Non-pigmented ciliary epithelial cell (primary cell): ENCODE results near the gene ST8SIA1.
"Not testable (repeated sequence)": the region's sequence is repeated elsewhere in the genome, so short reads cannot be mapped to it uniquely, and the experiment has no call there.

Source experiments
- DNase-seq: peaks from one replicate; pipeline ENCODE4 v3.0.0-alpha.2; 2010; ENCODE audit warnings: low read depth

Gene ST8SIA1, protein sequence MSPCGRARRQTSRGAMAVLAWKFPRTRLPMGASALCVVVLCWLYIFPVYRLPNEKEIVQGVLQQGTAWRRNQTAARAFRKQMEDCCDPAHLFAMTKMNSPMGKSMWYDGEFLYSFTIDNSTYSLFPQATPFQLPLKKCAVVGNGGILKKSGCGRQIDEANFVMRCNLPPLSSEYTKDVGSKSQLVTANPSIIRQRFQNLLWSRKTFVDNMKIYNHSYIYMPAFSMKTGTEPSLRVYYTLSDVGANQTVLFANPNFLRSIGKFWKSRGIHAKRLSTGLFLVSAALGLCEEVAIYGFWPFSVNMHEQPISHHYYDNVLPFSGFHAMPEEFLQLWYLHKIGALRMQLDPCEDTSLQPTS

DNA sequence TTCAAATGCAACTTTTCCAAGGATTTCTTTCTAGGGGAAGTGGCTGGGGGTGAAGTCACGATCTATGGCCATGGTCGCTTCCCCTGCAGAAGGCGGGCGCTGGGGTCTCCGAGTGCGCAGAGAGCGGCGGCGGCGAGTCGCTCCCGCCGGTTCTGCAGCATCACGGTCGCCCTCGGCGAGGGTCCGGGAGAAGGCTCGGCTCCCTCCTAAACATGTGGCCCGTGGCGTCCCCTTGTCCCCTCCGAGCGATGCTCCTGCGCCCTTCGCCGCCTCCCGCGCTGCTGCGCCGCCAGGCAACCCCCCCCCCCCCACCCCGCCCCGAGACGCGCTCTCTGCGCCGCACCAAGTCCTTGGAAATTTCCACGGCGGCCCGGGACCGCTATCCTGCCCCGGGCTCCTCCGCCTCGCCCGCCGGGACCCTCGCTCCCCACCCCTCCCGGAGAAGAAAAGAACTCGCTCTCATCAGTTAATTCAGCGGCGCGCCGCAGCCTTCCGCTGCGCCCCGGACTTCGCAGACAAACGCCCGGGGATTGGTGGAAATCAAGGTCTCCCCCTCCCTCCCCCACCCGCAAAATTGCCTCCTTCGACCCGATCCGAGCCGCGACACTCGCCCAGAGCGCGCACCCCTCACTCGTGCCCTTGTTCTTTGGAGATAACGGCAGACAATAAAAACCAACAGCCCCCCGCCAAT is at the start of gene ST8SIA1:
ST8SIA1 (minus strand) TSS at position 298 of the 691 bp plus-strand sequence. CDS start 475 bp downstream, outside the sequence.
- no peak for DNase-seq

DNA sequence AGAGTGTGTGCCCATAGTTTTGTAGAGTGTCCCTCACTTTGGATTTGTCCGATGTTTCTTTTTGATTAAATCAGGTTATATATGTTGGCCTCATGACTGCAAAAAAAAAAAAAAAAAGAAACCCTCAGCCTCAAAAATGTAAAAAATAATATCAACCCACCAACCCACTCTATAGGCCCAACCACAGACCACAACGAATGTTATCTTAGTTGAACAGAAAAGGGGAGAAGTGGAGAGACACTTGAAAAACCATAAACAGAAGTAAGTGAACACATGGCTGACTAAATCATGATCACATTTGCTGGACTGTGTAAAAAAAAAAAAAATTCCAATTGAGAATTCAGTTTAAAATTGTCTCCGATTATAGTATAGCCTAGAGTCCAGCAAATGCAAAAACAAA is 45.5 kb upstream of the ST8SIA1 start:
- no peak for DNase-seq

DNA sequence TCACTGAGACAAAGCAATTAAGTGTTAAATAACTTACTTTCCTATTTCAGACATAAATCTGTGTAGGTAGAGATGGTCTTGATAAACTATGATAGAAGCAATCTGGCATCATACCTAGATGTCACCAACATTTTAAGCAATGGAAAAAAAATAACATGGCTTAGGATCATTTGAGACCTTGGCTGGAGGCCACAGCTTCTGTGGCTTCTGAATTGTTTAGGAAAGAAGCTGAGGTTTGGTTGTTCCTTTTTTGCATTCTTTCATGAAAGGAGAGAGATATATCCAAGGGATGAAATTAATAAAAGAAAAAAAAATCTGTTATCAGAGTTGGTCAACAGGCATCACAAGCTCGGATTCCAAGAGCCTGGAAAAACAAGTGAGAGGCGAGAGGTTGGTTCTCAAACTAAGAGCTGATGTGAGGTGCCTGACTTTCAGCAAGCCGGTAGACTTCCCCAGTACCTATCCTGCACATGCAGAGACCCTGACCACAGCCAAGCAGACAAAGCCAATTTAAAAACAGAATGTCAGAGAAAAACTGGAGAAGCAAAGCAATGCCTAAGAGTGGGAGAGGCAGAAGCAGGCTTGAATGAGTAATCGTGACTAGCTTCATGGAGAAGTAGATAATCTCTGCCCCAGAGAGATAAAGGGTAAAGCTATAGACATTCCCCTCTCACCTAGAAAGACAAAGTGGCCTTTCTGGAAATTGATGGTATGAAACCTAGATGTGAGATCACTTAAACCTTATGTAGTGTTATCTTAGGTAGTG is 43.4 kb upstream of the ST8SIA1 start:
- DNase-seq, result no peak

DNA sequence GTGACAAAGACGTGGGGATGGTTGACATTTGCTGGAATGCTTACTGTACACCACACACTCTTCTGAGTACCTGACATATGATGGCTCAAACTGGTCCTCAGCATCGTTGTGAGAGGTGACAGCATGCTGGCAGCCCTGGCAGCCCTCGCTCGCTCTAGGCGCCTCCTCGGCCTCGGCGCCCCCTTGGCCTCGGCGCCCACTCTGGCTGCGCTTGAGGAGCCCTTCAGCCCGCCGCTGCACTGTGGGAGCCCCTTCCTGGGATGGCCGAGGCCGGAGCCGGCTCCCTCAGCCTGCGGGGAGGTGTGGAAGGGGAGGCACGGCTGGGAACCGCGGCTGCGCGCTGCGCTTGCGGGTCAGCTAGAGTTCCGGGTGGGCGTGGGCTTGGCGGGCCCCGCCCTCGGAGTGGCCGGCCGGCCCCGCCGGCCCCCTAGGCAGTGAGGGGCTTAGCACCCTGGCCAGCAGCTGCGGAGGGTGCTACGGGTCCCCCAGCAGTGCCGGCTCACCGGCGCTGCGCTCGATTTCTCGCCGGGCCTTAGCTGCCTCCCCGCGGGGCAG is 42.2 kb upstream of the ST8SIA1 start:
- DNase-seq, result not testable (repeated sequence)

DNA sequence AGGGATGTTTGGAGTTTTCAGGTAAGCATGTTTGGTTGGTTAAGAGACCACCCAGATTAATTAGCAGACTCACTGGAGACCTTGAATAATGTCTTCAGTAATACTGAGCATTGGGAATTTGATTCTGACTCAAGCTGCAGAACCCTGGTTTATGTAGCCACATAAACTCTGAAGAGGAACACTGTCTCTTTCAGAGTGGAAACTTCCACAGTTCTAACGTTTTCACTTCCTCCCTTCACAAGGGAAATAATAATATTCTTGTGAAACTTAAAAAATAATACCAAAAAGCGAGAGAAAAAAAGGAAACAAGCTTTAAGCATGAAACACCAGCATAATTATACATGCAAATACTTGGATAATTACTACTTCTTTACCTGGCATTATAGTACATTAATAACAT is 40.0 kb upstream of the ST8SIA1 start:
- DNase-seq, result no peak

DNA sequence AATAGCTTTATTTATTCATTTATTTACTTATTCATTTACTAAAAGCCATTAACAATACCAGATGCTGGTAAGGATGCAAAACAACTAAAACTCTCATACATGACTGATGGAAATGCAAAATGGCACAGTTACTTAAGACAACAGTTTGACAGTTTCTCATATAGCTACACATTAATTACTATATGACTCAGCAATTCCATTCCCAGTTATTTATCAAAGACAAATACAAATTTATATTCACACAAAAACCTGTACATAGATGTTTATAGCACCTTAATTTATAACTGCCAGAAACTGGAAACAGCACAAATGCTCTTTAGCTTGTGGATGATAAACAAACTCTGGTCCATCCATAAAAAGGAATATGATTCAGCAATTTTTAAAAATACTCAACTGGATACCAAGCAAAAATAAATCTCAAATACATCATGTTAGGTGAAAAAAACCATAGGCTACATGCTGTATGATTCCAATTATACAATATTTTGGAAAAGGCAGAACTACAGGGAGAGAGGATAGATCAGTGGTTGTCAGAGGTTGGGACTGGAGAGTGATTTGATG is 37.9 kb upstream of the ST8SIA1 start:
- no peak for DNase-seq

DNA sequence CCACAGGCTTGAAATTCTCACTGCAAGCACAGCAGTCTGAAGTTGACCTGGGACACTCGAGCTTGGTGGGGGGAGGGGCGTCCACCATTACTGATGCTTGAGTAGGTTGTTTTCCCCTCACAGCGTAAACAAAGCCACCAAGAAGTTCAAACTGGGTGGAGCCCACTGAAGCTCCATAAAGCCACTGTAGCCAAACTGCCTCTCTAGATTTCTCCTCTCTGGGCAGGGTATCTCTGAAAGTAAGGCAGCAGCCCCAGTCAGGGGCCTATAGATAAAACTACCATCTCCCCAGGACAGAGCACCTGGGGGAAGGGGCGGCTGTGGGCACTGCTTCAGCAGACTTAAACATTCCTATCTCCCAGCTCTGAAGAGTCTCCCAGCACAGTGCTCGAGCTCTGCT is 31.7 kb upstream of the ST8SIA1 start:
- DNase-seq, result no peak

DNA sequence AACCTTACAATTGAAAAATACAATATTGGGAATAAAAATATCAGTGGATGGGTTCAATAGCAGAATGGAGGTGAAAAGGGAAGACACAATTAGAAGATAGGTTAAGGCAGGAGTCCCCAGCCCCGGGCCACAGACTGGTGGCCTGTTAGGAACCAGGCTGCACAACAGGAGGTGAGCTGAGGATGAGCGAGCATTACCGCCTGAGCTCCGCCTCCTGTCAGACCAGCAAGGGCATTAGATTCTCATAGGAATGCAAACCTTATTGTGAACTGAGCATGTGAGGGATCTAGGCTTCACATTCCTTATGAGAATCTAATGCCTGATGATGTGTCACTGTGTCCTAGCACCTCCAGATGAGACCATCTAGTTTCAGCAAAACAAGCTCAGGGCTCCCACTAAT is 27.3 kb upstream of the ST8SIA1 start:
- no peak for DNase-seq

DNA sequence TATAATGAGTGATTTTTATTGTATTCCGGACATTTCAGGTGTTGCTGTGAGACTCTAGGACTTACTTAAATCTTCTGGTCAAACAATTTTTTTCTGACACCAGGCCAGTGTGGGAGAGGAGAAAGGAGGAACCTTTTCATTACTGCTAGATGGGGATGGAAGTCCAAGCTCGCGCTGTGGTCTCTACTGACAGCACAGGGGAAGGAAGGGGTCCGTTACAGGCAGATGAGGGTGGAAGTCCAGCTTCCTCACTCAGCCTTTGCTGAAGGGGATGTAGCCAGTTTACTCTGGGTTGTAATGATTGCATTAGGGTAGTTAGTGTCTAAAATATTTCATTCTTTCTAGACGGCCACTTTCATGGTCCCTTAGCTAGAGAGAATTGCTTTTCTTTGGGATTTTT is 26.3 kb upstream of the ST8SIA1 start:
- no peak for DNase-seq

DNA sequence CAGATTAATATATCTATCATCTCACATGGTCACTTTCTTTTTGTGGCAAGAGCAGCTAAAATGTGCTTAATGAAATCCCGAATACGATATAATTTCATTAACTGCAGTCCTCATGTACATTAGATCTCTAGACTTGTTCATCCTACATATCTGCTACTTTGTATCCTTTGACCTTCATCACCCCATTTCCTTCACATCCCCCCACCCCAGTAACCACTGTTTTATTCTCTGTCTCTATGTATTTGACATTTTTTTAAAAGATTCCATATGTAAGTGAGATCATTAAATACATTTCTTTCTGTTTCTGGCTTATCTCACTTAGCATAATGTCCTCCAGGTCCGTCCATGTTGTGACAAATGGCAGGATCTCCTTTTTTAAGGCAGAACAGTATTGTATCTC is 23.0 kb upstream of the ST8SIA1 start:
- DNase-seq, result no peak

DNA sequence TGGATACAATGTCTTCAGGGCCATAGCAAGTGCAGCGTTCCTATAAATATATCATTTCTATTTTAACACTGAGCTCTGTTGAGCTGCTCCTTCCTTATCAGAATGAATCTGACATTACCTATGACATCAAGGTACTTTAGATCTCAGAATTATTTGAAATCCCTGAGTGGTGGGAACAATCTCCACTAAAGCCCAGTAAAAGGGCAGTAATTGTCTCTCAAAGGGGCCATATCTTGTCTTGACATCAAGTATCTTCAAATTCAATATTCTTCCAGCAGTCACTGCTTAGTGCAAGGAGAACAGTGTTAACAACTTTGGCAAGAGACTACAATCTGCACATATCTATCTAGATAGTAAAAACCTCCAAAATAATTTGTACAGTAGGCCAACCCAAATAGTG is 21.7 kb upstream of the ST8SIA1 start:
- no peak for DNase-seq

DNA sequence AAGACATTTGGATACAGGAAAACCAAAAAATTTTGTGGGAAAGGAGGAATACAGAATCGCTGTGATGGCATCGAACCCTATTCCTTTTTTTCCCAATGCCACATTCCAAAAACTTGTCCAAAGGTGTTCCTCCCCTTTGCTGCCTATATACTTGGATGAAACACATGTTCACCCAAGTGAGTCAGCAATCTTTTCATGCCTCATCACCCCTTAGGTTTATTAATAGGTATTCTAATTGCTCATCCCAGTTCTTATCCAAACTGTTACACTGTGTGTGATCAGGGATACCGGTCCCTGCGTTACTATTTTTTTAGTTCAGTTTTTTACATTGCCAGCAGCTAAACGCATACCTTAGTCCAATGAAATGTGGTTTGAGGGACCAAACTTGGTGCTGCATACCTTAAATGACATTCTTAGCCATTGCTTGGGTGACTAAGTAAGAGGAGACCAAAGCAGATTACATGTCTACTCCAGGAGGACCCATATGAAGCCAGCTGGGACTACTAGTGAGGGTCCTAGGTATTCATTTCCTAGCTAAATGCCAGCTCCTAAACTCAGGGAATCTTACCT is 20.6 kb upstream of the ST8SIA1 start:
- DNase-seq, result no peak

DNA sequence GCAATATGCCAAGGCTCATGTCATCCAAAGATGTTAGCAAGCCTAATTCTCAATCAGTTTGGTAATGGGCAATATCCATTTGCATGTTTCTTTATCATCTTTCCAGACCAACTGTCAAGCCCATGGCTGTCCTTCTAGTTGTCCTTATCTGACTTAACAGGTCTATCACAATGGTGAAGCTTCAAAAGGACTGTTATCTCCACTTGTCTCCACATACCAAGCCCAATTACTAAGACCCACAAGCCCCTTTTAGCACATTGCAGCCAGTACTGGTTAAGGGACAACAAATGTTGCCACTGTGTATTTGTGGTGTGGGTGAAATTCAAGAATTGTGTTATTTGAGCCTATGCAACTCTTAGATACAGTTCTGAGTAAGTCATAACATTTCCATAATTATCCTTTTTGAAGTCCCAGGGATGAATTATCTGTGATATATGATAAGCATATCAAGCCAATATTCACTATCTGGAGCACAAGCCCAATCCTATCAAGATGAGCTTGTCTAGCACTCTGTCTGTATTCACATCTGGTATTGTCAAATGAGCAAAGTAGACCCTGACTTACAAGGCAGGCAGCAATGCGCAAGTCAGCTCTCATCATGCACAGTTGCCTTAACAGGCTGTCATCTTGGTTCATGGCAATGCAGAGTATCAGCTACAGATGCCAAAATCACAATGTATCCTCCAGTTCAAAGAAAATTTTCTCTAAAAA is 19.3 kb upstream of the ST8SIA1 start:
- DNase-seq, result no peak

DNA sequence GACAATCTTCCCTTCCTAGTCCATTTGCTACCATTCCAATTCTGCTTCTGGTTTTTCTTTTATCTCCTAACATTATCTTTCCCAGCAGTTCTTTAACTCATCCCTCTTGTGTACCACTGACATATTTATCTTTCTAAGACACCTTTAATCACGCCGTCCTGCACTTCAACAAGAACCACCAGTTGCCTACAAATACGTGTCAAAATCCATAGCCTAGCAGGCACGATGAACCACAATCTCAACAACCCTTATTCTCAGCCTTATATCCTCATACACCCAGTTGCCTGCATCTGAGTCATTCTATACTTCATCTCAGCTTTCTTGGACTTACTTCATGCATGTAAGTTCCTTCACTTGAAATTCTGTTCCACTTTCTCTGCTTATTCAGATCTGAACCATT is 16.4 kb upstream of the ST8SIA1 start:
- no peak for DNase-seq

DNA sequence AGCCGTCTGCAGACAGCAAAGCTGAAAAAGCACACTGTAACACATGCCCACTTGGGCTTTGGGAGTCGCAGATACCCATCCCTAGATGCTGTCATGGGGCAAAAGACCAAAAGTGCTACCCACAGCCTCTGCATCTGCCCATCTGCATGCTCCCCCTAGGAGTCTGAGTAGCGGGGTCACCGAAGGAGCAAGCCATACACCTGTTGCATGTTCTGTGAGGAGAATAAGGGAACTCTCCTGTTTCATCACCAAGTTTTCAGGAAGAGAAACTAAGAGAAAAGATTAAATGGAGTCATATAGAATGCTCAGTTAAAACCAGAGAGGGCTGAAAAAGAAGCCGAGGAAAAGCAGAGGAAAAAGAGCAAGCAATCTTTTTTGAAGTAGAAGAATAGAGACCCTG is 13.7 kb upstream of the ST8SIA1 start:
- DNase-seq, result no peak

DNA sequence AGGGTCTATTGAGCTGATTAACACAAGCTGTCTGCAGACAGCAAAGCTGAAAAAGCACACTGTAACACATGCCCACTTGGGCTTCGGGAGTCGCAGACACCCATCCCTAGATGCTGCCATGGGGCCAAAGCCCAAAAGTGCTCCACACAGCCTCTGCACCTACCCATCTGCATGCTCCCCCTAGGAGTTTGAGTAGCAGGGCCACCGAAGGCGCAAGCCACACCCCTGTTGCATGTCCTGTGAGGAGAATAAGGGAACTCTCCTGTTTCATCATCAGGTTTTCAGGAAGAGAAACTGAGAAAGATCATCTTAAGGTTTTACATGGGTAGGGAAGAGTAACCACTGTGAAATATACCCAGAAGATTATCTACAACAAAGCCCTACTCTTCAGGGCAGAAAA is 5.6 kb upstream of the ST8SIA1 start:
- no peak for DNase-seq

DNA sequence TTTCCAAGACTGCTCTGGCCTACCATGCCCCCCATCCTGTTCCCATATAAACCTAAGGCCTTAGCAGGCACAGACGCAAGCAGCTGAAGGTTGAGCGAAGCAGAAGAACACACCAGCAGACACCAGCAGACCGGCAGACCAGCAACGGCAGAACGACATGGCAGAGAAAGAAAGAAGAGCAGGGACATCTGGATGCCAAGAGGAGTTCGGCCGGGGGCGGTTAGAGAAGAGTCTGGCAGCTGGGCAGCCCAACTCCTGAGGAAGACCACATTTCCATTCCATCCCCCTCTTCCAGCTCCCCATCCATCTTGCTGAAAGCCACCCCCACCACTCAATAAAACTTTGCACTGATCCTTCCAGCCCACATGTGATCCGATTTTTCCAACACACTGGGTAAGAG is 5.2 kb upstream of the ST8SIA1 start:
- DNase-seq, result no peak

DNA sequence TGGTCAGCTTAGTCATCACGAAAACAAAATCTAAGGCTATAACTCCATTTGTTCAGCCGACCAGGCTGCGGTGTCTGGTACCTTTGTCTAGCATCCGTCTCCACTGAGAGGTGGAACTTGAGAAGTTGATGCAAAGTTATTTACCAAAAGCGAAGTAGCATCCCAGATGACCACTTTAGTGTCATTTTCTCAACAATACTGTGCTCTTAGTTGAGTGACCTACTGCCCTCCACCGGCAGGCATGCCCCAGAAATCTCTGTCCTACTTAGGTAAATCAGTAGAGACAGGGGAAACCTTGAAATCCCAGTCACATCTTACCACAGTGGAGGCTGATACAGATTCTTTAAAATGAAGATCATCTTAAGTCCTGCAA is 1.3 kb upstream of the ST8SIA1 start:
- no peak for DNase-seq

DNA sequence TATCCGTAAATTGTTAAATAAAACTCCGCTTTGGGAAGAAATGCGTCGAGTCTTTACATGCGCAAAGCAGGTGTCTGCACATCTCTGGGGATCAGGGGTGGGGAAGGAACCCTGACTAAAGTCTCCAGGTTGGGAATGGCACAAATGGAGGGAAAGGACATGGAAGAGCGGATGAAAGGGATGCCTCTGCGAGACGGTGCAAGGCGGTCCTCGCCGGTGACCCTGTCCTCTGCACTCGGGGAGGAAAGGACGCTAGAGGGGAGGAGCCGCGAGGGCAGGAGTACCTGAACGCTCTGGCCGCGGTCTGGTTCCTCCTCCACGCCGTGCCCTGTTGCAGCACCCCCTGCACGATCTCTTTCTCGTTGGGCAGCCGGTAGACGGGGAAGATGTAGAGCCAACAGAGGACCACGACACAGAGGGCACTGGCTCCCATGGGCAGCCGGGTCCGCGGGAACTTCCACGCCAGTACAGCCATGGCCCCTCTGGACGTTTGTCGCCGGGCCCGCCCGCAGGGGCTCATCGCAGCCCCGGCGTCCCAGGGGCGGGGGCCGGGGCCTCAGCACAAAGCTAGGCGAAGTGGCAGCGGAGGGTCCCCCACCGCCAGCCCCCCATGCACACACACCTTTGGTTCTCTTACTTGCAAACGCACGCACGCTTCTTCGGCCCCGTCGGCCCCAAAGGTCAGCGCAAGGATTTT is 646 bp downstream of the ST8SIA1 start:
- DNase-seq, result no peak

DNA sequence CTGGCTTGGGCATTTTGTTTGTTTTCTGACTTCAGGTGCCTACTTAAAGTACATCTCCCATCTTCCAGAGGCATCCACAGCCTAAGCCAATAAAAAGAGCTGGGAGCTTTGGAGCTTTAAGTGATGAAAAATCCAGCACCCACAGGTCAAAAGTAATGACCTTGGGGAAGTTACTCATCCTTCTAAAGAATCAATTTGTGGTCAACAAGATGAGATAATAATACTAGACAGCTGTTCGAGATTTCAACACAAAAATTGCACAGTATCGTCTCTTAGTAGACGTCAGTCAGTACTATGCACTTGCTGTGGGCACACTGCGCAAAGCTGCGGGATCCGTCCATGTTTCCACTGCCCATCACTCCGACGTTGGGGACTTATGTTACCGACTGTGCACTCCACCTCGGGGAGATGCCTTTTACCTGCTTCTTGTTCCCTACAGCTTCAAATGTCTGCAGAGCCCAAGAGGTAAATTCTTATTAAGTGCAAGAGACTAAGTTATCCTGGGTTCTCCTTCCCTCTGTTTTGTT is 1.3 kb downstream of the ST8SIA1 start:
- no peak for DNase-seq

DNA sequence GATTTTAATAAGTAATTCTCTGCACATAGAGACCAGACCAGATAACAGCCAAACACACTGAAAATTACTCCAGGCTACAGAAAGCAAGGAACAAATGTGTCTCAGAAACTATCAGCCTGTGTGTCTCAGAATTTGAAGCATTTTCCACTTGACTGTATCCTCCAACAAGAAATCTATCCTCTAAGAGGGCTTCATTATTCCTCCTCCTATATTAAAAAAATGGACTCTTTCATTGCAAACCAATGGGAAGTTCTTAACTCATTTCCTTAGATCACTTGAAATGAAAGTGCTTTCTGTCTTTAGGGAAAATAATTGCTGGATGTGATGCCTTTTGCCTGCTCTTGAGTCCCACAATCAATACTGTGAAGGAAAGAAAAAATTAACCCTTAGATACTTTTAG is 2.3 kb downstream of the ST8SIA1 start:
- no peak for DNase-seq
